ENCODE data around the gene ARHGEF19. TPM values are rescaled to one million over a fixed set of nuclear protein-coding genes. Genes with fewer than 3 reads are reported as not detected.

ARHGEF19 gene
- total RNA-seq, 1 experiment from 2014 or later: 13.8 TPM

- H3K4me2 ChIP-seq (ENCODE audit: low read length): peak overlapping the region; percentile 48
- ATAC-seq: peak; percentile 54
- intact Hi-C loops (cut with micrococcal nuclease): loop anchor here (2.0 to 5.0 kb wide), 3 partner anchors 71 to 113 kb away; partner anchors contain the start of genes FBXO42 and SZRD1
- no peak overlapping the region for H2AFZ ChIP-seq (ENCODE audit: low read length)
- no peaks in the 10 kb centered on the region for H3K9me2 ChIP-seq (replicated peaks; ENCODE audit: low read length)
- BruUV-seq (replicated peaks): TSS peak; percentile 85
- H3K27ac ChIP-seq (ENCODE audit: low read length): peak overlapping the region; percentile 76
- no peaks in the 10 kb centered on the region for H3K27me3 ChIP-seq (ENCODE audit: low read length)
- H3K79me2 ChIP-seq (ENCODE audit: low read length): no peaks in the 10 kb centered on the region
- no peak for TF ChIP-seq EZH2 (IDR thresholded peaks at IDR 0.05; ENCODE audit: low read length, unreplicated experiment)
- H3F3A ChIP-seq (ENCODE audit: low read length, unreplicated experiment): peaks cover 7% of the 10 kb centered on the region
- DNase-seq: peak; percentile 53
- H3K4me3 ChIP-seq (ENCODE audit: low read length): no peak overlapping the region
- H3K36me3 ChIP-seq (ENCODE audit: low read depth, low read length): peaks cover 20% of the 10 kb centered on the region; the same call in 1 of the 2 replicates
- 0 out of 2 replicates have a peak, but pooled peaks cover 3% of the 10 kb centered on the region for H4K20me1 ChIP-seq (ENCODE audit: low read length)
- H3K4me1 ChIP-seq (ENCODE audit: insufficient read depth, low read length): peaks cover 49% of the 10 kb centered on the region
- H3K9ac ChIP-seq (ENCODE audit: low read length): 0 out of 2 replicates have a peak overlapping the region, but pooled peaks have one; percentile 1
- no peaks in the 10 kb centered on the region for H3K9me3 ChIP-seq (ENCODE audit: low read length)
- ChIA-PET CTCF (interaction anchor here (0.5 kb wide), 1 partner anchor 47 kb away, joined by 13 read pairs; no protein-coding TSS in a partner anchor), POLR2A (ENCODE audit: unreplicated experiment) (interaction anchor here (1.2 kb wide), 1 partner anchor 36 kb away, joined by 3 read pairs; no protein-coding TSS in a partner anchor)
These were observed 41.0 kb upstream of the ARHGEF19 start for GRCh38 chr1:16253332-16253922.

DNA sequence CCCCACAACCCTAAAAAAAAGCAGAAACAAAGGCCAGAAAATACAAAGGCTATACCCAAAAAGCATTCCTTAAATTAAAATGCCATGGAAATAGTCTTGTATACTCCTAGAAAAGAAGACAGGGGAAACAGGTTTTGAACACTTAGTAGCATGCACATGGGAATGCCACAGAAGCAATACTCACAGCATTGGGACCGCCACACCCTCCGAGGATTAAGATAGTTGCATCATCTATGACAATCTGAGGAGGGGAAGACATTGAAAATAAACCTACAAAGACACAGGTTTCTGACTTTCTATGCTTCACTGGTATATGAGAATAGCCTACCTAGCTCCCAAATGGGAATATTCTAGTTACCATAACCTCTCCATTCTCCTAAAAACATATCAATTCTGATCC lies 40.5 kb upstream of the ARHGEF19 start:
- CTCF ChIA-PET: no interaction called here
- peaks cover 20% of the 10 kb centered on the region; the same call in 1 of the 2 replicates for H3K36me3 ChIP-seq (ENCODE audit: low read depth, low read length)
- DNase-seq: peak; percentile 54

GRCh38 chr1:16251381-16251780 lies 38.9 kb upstream of the ARHGEF19 start:
- ATAC-seq (no peak), DNase-seq (no peak)
- H3K27me3 ChIP-seq (ENCODE audit: low read length): no peaks in the 10 kb centered on the region
- H3K9me2 ChIP-seq (replicated peaks; ENCODE audit: low read length): no peaks in the 10 kb centered on the region
- TF ChIP-seq, protein P1, sequence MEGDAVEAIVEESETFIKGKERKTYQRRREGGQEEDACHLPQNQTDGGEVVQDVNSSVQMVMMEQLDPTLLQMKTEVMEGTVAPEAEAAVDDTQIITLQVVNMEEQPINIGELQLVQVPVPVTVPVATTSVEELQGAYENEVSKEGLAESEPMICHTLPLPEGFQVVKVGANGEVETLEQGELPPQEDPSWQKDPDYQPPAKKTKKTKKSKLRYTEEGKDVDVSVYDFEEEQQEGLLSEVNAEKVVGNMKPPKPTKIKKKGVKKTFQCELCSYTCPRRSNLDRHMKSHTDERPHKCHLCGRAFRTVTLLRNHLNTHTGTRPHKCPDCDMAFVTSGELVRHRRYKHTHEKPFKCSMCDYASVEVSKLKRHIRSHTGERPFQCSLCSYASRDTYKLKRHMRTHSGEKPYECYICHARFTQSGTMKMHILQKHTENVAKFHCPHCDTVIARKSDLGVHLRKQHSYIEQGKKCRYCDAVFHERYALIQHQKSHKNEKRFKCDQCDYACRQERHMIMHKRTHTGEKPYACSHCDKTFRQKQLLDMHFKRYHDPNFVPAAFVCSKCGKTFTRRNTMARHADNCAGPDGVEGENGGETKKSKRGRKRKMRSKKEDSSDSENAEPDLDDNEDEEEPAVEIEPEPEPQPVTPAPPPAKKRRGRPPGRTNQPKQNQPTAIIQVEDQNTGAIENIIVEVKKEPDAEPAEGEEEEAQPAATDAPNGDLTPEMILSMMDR (conservative IDR thresholded peaks at IDR 0.05; ENCODE audit: low read depth, low read length): no peak
- ChIA-PET CTCF (no interaction called here), POLR2A (ENCODE audit: unreplicated experiment) (no interaction called here)
- H2AFZ ChIP-seq (ENCODE audit: low read length): no peak overlapping the region
- H3K4me3 ChIP-seq (ENCODE audit: low read length): no peak overlapping the region
- H3K36me3 ChIP-seq (ENCODE audit: low read depth, low read length): peaks cover 20% of the 10 kb centered on the region; the same call in 1 of the 2 replicates
- H3K9ac ChIP-seq (ENCODE audit: low read length): no peak overlapping the region
- H4K20me1 ChIP-seq (ENCODE audit: low read length): 0 out of 2 replicates have a peak, but pooled peaks cover 3% of the 10 kb centered on the region
- H3F3A ChIP-seq (ENCODE audit: low read length, unreplicated experiment): peaks cover 7% of the 10 kb centered on the region
- H3K4me1 ChIP-seq (ENCODE audit: insufficient read depth, low read length): peaks cover 59% of the 10 kb centered on the region
- no peak overlapping the region for H3K4me2 ChIP-seq (ENCODE audit: low read length)
- no peaks in the 10 kb centered on the region for H3K9me3 ChIP-seq (ENCODE audit: low read length)
- BruUV-seq (replicated peaks): no TSS peak
- intact Hi-C loops (cut with micrococcal nuclease): loop anchor here (5.0 kb wide), 1 partner anchor 101 kb away; the partner anchor contains the start of gene FBXO42
- H3K27ac ChIP-seq (ENCODE audit: low read length): no peak overlapping the region
- no peaks in the 10 kb centered on the region for H3K79me2 ChIP-seq (ENCODE audit: low read length)

More for the DNA sequence above, 40.5 kb upstream of the ARHGEF19 start:
- ATAC-seq: peak; percentile 19; the same call in 1 of the 2 replicates
- POLR2A ChIA-PET (ENCODE audit: unreplicated experiment): interaction anchor here (1.2 kb wide), 1 partner anchor 36 kb away, joined by 3 read pairs; no protein-coding TSS in a partner anchor
- H3K9me2 ChIP-seq (replicated peaks; ENCODE audit: low read length): no peaks in the 10 kb centered on the region
- H3F3A ChIP-seq (ENCODE audit: low read length, unreplicated experiment): peaks cover 7% of the 10 kb centered on the region
- intact Hi-C loops (cut with micrococcal nuclease): loop anchor here (2.0 to 5.0 kb wide), 3 partner anchors 72 to 114 kb away; partner anchors contain the start of genes FBXO42 and SZRD1
- TF ChIP-seq EZH2 (IDR thresholded peaks at IDR 0.05; ENCODE audit: low read length, unreplicated experiment) (no peak), EZH2phosphoT487 (IDR thresholded peaks at IDR 0.05; ENCODE audit: borderline replicate concordance, low read length) (no peak)
- TF ChIP-seq, protein P1 (conservative IDR thresholded peaks at IDR 0.05; ENCODE audit: low read depth, low read length): no peak
- H3K9ac ChIP-seq (ENCODE audit: low read length): no peak overlapping the region; the same call in 1 of the 2 replicates
- no peak overlapping the region for H2AFZ ChIP-seq (ENCODE audit: low read length)
- BruUV-seq (replicated peaks): no TSS peak
- peak overlapping the region; percentile 48 for H3K4me2 ChIP-seq (ENCODE audit: low read length)
- 0 out of 2 replicates have a peak, but pooled peaks cover 3% of the 10 kb centered on the region for H4K20me1 ChIP-seq (ENCODE audit: low read length)
- no peaks in the 10 kb centered on the region for H3K79me2 ChIP-seq (ENCODE audit: low read length)
- no peaks in the 10 kb centered on the region for H3K27me3 ChIP-seq (ENCODE audit: low read length)
- H3K4me3 ChIP-seq (ENCODE audit: low read length): no peak overlapping the region
- no peaks in the 10 kb centered on the region for H3K9me3 ChIP-seq (ENCODE audit: low read length)
- H3K4me1 ChIP-seq (ENCODE audit: insufficient read depth, low read length): peaks cover 54% of the 10 kb centered on the region
- peak overlapping the region; percentile 76 for H3K27ac ChIP-seq (ENCODE audit: low read length)
